ENCODE measurements around the gene ZNF423.

Gene ZNF423

DNA sequence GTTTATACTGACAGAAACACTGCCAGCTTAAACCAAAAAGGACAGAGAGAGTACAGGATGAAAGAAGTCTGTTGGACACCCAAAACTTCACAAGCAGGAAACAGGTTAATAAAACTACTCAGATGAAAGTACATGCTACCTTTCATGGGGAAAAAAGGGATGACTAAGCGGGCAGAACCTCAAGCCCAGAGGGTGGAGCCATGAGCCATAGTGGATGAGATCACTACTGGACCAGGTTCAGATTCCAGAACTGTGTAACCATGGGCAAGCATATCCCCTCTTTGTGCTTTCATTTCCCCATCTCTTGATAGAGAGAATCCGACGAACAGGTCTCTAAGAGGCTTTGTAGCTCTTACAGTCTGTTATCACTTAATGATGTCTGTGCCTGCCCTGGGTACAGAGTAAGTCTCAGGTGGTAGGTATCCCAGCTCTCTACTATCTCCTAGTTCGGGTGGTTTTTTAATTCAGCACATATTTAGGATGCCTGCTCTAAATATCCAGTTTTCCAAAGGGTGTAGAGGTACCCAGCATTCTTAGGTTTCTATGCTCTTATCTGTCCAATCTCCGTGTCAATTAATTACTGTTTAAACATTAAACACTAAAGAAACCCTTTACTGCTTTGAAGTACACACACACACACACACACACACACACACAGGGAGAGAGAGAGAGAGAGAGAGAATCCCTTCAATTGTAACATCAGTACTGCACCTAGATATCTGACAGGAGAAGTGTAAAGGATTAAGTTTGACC, 206.7 kb downstream of the ZNF423 start:
- DNase-seq (ENCODE audit: low read depth in 2 of 2, low spot score in 1 of 2): no peak

DNA sequence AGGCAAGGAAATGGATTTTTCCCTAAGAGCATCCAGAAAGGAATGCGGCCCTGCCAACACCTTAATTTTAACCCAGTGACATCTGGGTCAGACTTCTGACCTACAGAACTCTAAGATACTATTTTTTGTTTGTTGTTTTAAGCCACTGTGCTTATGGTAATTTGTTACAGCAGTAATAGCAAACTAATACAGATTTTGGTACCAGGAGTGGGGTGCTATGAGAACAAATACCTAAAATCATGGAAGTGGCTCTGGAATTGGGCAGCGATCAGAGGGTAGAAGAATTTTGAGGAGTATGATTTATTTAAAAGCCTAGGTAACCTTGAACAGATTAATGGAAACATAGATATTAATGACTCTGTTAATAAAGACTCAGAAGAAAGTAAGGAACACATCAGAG, 208.2 kb downstream of the ZNF423 start:
- DNase-seq (ENCODE audit: low read depth in 2 of 2, low spot score in 1 of 2): no peak

DNA sequence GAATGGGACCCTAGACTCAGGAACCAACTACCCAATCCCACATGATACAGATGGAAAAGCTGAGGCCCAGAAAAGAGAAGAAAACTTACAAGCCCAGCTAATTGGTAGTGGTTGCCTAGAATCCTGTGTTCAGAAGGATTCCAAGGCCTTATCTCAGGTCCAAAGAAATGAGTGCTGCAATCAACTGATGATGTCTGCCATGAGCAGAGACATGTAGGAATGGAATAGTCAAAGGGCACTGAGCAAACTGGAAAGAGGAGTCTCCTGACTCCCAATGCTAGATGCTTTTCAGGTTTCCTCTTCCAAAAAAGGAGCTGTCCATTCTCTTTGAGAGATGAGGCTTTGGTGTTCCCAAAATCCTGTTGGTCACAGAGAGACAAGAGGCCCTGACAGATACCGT, 210.6 kb downstream of the ZNF423 start:
- DNase-seq (ENCODE audit: low read depth in 2 of 2, low spot score in 1 of 2): no peak

DNA sequence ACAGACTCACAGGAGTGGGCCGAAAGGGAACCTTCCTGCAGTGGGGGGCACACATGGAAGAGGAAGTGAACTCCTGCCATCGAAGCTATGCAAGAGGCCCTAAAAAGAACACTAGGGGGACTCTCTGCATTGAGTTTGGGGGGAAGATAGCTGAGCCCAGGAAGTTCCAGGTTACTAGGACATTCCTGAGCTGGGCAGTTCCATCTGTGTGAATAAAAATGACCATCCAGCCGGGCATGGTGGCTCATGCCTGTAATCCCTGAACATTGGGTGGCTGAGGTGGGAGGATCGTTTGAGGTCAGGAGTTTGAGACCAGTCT, 211.8 kb downstream of the ZNF423 start:
- DNase-seq (ENCODE audit: low read depth in 2 of 2, low spot score in 1 of 2): no peak

DNA sequence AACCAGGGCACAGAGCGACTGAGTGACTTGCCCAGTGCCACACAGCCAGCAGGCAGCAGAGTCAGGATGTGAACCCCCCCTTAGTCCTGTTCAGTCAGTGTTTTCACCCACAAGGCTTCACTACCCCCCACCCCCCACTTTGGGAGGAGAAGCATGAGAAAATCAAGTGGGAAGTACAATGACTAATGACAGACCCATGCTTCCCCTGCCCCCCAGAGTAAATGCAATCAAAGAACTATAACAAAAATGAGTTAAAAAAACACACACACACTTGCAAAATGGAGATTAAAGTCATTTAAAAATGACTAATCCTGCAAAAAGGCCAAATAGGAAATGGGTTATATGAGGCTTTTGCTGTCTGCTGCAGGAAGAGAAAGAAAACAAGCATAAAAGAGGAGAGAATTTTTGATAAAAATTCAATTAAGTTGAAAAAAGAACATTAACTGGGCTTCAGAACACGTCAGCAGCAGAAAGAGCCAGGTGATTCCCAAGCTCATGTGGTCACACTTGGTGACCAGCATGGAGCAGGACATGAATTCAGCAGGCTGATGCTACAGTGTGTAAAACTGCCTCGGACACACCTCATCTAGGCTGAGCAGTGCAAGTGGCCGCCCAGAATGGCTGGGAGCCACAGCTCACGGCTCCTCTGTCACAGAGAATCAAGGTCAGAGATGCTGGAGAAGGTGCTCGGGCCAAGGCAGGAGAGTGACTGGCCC, 212.3 kb downstream of the ZNF423 start:
- no peak for DNase-seq (ENCODE audit: low read depth in 2 of 2, low spot score in 1 of 2)

DNA sequence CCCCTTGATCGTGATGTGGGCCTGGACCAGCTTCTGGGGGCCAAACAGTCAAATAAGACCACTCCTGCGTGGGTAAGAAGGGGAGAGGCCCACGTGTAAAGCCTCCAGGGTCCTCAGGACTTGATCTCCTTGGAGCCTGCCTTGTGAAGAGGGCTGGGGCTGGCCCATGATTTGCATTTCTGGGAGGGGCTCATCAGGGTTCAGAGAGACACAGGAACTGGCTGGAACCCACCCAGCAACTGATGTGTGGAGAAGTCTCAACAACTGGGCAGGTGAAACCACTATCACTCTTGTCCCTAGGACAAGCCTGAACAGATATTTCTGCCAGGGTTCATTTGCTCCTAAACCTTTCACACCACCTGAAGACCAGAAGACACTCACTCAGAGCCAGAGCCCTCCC, 214.7 kb downstream of the ZNF423 start:
- no peak for DNase-seq (ENCODE audit: low read depth in 2 of 2, low spot score in 1 of 2)

DNA sequence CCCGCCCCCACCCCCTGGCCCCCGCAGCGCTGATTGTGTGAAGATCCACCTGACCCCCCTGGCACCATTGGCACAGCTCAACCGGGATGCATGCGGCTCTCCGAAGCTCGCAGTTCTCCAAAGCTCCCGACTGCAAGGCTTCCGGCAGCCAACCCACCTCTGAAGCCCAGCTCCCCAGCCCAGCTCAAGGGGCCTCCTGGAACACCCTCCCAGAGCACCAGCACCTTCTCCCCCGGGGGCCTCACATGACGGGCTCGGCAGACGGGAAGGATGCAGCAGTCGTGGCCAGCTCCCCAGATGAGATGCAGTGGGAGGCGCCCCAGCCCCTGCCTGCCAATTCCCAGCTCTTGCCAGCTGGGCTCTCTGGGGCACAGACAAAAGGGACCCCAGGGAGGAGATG, 215.3 kb downstream of the ZNF423 start:
- DNase-seq (ENCODE audit: low read depth in 2 of 2, low spot score in 1 of 2): no peak

DNA sequence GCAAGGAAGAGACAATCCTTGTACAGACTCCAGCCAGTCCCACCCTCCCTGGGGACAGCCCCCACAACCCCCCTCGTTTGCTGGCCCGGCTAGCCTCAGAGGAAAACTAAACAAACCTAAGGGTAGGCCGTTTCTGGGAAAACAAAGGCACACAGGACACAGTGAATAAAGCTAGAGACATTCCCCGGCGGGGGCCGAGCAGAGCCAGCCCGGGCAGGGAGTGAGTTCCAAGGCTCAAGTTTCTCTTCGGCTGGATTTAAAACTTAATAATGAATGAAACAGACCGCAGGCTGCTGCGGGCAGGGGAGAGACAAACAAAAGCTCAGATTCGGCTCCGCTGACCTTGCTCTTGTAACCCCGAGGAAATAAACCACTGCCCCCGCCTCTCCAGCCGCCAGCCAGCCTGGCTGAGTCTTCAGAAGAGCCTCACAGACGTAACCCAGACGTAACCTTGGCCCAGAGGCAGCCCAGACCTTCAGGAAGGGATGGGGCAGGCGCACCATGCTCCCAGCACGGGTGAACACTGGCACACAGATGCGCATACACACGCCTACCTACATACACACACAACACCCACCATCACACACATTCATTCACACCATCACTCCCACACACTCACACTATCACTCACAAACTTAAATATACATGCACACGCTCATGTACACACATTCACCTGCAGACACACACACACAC, 216.0 kb downstream of the ZNF423 start:
- DNase-seq (ENCODE audit: low read depth in 2 of 2, low spot score in 1 of 2): no peak

DNA sequence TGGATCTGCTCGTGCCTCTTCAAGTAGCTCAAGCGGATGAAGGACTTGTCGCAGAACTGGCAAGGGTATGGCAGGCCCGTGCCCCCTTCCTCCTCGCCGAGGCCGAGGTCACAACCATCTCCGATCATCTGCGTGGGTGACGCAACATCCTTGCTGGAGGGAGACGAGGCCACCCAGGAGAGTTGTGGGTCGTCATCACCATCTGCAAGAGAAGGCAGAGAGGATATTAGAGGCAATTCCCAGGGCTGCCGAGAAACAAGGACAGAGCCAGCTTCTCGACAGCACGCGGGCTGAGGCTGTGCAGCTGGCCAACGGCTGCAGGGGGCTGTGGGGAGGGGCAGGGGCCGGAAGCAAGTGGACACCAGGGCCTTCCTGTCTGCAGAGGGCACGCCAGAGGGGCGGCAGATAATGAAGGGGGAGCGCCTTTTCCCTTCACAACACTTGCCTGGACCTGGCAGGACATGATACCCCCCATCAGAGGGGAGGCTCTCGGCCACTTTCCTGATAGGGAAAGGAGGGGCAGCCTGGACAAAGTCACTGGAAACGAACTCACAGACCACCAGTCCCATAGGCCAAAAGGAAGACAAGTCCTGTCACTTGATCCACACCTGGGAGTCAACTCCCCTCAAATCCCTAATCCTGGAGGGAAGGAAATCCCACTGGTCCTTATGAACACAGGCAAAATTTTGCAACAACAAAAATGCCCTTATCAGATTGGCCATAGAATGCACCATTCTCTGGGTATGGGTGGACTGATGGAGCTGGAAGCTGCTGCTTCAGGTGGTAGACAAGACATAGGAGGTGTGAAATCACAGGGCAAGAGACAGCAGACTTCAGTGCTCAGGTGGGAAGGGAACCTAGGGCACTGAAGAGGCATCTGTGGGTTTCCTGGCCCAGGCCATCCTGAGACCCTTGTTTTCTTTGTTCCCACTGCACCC, 217.0 kb downstream of the ZNF423 start:
- no peak for DNase-seq (ENCODE audit: low read depth in 2 of 2, low spot score in 1 of 2)

DNA sequence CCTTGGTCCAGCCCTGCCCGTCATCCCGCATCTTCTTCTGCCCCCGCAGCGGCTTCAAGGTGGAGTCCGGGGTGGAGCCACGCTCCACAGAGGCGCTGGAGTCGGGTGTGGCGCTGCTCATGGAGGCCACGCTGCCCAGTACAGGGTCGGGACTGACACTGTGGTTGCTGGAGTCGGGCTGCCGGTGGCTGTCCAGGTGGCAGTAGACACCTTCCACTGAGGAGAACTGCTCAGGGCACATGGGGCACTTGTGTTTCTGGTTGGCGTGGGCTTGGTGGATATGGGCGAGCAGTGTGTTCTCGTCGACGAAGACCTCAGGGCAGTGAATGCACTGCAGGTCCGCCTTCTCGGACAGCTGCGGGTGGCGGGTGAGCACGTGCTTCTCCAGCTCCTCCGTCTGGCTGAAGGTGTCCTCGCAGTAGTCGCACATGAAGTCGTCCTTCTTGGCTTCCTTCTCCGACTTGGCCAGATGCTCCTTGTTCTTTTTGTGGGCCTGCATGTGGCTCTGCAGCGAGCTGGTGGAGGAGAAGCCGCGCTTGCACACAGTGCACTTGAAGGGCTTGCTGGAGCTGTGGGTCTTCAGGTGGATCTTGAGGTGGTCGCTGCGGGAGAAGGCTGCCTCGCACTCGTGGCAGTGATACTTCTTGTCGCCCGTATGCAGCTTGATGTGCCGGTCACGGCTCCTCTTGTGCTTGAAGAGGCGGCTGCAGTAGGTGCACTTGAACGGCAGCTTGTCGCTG, 217.8 kb downstream of the ZNF423 start:
- DNase-seq (ENCODE audit: low read depth in 2 of 2, low spot score in 1 of 2): no peak

DNA sequence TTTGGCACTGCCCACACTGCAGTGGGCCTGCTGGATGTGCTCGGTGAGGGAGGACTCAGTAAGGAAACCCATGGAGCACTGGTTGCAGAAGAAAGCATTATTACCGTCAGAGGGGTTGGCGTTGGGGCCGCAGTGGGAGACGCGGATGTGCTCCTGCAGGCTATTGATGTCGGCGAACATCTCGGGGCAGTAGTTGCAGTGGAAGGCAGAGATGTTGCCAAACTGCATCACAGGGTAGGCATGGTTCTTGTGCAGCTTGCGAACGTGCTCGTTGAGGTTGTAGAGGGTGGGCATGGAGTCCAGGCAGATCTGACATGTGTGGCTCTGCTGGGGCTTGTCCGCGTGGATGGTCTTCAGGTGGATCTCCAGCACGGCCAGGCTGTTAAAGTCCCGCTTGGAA, 218.4 kb downstream of the ZNF423 start:
- DNase-seq (ENCODE audit: low read depth in 2 of 2, low spot score in 1 of 2): no peak

DNA sequence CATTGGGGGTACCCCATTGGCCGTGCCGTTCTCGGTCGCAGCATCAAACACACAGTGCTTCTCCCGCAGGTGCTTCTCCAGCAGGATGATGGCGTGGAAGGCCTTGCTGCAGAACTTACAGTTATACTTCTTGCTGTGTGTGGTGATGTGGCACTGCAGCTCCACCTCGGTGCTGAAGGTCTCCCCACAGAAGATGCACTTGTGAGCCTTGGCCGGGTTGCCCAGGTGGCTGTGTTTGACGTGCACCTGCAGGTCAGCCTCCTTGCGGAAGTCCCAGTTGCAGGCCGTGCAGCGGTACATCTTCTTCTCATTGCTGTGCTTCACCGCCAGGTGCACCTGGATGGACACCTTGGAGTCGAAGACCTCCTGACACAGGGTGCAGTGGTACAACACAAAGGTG, 219.3 kb downstream of the ZNF423 start:
- no peak for DNase-seq (ENCODE audit: low read depth in 2 of 2, low spot score in 1 of 2)

DNA sequence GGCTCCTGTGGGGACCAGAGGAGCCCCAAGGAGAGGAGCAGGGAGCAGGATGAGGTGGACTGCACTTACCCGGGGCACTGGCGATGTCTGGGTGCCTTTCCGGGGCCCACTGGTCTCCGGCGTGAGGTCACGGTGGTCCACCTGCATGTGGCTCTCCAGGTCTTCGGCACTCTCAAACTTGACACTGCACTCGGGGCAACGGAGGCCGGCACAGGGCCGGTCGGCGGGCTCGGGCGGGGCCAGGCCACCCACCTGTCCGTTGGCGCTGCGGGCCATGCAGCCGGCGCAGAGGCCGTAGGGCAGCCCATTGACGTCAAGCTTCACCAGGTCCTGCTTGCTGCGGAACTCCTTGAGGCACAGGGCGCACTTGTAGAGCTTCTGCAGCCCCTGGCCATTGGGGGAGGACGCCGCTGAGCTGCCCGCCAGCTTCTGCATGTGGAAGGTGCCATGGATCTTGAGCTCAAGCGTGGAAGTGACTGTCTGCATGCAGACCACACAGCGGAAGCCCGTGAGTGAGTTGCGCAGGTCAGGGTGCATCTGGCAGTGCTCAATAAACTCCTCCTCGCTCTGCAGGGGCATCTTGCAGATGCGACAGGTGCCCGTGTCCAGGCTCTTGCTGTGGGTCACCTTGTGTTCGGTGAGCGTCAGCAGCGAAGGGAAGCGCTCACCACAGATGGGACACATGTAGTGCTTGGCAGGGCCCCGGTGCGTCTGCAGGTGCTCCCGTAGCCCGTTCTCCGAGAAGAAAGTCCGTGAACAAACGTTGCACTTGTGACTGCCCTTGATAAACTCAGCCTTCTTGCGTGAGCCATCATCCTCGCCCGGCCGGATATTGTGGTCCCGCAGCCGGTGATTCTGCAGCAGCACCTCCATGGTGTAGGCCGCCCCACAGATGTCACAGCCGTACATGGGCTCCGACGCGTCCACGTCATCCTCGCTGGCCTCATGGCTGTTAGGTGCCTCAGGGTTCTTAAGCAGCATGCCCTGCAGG, 220.0 kb downstream of the ZNF423 start:
- DNase-seq (ENCODE audit: low read depth in 2 of 2, low spot score in 1 of 2): no peak

DNA sequence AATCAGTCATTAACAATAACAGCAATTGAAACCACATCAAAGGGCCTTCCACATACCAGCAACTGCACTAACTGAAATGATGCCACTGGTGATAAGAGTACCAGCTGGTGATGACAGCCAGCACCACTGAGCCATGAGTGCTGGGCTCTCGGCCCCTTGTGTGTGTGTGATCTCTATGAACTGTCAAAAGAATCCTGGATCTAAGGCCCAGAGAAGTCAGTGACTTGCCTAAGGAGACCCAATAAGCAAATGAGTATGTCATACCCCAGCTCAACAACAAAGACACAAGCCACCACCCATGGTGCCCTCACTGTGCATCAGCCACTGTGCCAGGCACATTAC, 220.9 kb downstream of the ZNF423 start:
- no peak for DNase-seq (ENCODE audit: low read depth in 2 of 2, low spot score in 1 of 2)

DNA sequence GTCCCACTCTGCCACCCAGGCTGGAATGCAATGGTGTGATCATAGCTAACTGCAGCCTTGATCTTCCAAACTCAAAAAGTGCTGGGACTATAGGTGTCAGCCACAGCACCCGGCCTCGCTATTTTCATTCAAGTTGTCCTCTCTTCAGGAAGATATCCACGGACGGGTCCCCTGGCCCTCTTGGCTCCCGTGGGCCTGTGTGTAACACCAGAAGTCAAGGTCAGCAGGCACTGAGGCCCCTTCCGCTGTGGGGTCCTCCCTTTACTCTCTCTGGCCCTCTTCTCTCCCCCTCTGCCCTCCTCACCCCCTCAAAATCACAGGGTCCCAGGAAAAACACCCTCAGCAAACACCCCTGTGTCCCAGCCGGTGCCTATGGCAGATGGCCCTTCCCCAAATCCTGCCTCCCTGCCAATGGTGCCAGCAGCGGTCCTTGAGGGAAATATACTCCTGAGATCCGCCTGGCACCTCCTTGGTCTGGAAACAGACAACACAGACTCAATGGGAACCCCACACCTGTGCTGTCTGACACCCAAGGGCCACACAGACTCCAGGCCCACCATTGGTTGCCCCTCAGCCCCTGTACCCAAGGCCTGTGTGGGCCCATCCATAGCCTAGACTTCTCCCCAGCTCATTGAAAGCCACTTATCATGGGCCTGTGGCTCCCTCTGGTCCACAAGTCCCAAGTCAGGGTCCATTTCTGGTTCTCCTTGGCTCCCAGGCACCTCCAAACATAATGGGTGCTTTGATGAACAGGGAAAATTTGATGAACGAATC, 221.5 kb downstream of the ZNF423 start:
- no peak for DNase-seq (ENCODE audit: low read depth in 2 of 2, low spot score in 1 of 2)

DNA sequence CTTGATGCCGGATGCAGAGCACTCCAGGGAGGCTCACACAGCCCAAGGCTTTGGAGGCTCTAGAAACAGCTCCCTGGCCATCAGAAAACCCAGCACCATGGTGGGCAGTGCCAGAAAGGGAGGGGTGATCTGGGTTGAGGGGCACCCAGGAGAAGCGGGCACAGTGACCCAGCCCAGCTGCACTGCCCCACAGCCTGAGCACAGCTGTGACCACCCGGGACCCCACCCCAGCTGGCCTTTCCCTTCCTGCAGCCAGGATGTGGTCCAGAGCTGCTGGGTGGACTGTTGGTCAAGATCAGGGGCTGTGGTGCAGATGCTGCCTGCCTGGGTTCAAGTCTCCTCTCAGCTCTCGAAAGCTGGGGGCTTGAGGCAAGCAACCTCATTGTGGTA, 223.1 kb downstream of the ZNF423 start:
- no peak for DNase-seq (ENCODE audit: low read depth in 2 of 2, low spot score in 1 of 2)

DNA sequence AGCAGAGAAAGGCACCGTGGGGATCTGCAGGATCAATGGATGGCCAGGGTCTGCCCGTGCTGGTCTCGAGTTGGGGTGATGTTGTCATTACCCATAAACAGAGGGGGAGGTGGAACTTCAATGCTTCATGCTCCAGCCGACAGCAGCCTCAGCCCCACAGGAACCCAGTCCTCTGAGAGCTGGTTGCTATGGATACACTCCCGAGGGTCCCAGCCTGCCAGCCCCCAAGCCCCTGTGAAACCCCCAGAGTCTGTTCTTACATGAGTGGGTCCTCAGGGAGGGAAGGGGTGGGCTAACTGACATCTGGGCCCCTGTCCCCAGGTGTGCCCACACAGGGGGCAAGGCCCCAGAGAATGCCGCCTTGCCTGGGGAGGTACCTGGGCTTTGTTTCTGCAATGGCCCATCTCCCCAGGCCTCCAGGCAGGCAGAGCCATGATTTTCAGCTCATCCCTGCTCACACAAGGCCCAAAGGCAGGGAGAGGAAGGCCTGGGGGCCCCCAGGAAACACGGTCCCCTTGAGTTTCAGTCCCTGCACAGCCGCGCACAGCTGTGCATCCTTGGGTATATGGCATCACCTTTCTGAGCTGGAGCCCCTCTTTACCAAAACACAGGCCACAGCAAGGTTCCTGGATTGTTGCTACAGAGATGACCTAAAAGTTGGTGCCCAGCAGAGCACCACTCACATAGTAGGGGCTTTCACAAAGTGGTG, 223.7 kb downstream of the ZNF423 start:
- no peak for DNase-seq (ENCODE audit: low read depth in 2 of 2, low spot score in 1 of 2)
